Fibroblast of mammary gland (primary cell): ENCODE results near the gene RABEP1.

ENCODE experiments used
- DNase-seq: peaks from one replicate; pipeline ENCODE4 v3.0.0-alpha.2; 2010; ENCODE audit warnings: low read depth
- H3K4me3 ChIP-seq: 2 replicates; pipeline ENCODE4 v1.5.1; 2011; ENCODE audit warnings: low read depth, mild to moderate bottlenecking, low read length, moderate library complexity; ENCODE audit not compliant: control insufficient read depth
- TF ChIP-seq, protein P1 (sequence below): conservative IDR thresholded peaks from 2 replicates; pipeline ENCODE4 v1.5.1; 2011; ENCODE audit warnings: low read depth, low read length, inconsistent platforms; ENCODE audit not compliant: control insufficient read depth, insufficient read depth

Gene RABEP1

DNA sequence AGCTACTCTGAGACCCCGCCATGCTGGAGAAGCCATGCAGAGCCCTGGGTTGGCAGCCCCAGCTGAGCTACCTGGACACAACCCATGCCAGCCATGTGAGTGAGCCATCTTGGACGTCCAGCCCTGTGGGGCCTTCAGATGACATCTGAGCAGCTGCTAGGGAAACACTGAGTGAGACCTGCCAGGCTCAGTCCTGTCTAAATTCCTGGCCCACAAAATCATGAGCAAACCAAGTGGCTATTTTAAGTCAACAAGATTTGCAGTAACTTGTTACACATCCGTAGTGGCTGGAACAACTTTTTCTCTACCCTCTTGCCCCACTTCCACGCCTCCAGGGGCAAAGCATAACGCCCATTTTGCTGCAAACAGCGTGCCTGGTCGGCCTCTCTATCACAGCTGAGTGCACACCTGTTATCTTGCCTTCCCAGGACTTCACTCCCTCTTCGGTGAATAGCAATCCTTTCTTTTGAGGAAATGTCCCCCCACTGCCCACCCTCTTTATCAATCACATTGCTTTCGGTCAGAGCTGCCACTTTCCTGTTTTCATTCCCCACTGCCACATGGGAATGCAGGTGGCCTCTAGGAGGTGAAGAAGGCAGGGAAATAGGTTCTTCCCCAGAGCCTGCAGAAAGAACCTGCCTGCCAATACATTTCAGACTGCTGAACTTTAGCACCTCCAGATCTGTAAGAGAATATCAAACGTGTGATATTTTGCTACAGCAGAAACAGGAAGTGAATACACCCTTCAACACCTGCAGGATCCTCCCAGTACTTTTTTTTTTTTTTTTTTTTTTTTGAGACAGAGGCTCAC is 40.0 kb upstream of the RABEP1 start:
- DNase-seq = no peak
- no peak overlapping the region for H3K4me3 ChIP-seq
- TF ChIP-seq, protein P1, sequence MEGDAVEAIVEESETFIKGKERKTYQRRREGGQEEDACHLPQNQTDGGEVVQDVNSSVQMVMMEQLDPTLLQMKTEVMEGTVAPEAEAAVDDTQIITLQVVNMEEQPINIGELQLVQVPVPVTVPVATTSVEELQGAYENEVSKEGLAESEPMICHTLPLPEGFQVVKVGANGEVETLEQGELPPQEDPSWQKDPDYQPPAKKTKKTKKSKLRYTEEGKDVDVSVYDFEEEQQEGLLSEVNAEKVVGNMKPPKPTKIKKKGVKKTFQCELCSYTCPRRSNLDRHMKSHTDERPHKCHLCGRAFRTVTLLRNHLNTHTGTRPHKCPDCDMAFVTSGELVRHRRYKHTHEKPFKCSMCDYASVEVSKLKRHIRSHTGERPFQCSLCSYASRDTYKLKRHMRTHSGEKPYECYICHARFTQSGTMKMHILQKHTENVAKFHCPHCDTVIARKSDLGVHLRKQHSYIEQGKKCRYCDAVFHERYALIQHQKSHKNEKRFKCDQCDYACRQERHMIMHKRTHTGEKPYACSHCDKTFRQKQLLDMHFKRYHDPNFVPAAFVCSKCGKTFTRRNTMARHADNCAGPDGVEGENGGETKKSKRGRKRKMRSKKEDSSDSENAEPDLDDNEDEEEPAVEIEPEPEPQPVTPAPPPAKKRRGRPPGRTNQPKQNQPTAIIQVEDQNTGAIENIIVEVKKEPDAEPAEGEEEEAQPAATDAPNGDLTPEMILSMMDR = no peak

DNA sequence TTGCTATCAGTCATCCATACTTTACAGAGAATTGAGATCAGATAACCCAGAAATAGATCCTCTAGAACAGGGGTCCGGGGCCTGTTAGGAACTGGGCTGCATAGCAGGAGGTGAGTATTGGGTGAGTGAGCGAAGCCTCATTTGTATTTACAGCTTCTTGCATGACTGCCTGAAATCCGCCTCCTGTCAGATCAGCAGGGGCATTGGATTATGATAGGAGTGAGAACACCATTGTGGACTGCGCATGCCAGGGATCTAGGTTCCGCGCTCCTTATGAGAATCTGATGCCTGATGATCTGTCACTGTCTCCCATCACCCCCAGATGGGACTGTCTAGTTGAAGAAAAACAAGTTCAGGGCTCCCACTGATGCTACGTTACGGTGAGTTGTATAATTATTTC is 34.5 kb upstream of the RABEP1 start:
- TF ChIP-seq, protein P1 = no peak
- H3K4me3 ChIP-seq = no peak overlapping the region
- no peak for DNase-seq

DNA sequence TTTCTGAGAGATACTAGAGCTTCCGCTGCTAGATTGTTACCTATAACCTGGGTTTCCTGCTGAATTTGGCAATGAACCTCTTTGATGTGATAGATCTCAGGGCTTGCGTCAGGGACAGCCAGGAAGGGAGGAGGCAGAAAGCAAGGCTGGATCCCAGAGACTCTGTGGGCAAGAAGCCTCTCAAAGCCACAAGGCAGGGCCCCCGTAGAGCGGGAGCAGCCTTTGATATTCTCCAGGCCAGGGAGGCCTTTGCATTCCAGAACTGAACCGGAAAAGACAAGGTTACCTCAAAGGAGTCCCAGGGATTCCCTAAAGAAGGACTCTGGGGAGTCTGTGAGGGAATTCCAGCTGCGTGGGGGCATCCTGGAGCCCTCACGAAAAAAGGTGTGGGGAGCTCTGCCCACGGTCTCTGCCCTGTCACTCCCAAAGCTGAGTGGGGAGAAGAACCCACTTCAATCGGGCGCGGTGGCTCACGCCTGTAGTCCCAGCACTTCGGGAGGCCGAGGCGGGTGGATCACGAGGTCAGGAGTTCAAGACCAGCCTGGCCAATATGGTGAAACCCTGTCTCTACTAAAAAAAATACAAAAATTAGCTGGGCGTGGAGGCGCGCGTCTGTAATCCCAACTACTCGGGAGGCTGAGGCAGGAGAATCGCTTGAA is 33.1 kb upstream of the RABEP1 start:
- DNase-seq = no peak
- TF ChIP-seq, protein P1 = no peak
- H3K4me3 ChIP-seq = no peak overlapping the region

DNA sequence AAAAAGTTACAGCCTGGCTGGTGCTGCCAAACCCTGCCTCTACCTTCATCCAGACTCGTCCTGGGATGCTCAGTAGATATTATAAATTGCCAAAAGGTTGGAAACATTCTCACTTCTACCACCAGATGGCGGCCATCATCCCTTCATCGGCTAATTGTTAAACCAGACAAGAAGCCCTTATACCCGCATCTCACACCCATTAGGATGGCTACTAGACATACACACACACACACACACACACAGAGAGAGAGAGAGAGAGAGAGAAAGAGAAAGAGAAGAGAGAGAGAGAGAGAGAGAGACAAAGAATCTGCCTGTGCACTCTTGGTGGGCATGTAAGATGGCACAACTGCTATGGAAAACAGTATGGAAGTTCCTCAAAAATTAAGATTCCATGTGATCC is 32.5 kb upstream of the RABEP1 start:
- peak; percentile 83 for DNase-seq
- no peak overlapping the region for H3K4me3 ChIP-seq
- TF ChIP-seq, protein P1 = peak; percentile 70

DNA sequence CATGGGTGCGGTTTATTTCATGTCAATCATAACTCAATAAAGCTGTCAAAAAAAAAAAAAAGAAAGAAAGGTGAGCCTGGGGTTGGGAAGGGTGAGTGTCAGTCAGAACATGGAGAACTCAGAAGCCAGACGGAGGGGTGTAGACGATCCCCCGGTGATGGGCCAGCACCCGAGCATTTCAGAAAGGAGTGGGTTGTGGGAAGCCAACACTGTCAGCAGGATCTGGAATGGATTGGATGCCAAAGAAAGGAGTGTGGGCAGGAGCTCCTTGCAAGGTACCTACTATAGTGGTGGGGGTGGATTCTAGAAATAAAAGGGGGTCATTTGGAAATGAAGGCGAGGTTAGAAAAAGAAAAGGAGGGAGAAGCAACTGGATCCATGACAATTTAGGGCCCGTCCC is 27.7 kb upstream of the RABEP1 start:
- no peak overlapping the region for H3K4me3 ChIP-seq
- DNase-seq = no peak
- TF ChIP-seq, protein P1 = no peak

DNA sequence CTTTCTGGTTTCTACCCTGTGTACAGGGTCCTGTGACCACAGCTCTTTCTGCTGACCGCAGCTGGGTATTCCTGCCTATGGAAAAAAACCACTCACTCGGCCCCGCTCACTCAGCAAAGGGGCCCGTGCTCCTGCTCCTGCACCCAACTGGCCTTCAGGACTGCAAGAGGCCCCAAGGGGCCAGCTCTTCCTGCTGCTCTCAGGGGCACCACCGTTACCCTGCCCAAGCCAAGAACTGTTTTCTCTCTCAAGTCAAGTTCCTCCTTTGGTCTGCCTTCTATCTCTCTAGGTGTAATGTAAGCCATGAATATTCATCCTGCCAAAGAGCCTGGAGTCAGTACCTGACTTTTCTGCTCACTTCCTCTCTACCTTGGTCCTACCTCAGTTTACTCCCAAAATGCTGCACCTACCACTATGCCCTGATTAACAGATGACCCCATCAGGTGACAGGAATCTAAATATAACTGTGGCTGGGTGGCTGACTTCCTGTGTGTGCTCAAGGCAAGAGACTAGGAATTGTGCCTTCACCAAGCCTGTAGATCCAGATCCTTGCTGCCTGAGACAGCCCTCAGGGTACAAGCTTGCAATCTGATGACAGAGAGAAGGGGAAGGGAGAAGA is 27.1 kb upstream of the RABEP1 start:
- no peak overlapping the region for H3K4me3 ChIP-seq
- no peak for DNase-seq
- TF ChIP-seq, protein P1 = no peak
